Measurements from ENCODE around the gene DHRS4. TPM values are rescaled to one million over a fixed set of nuclear protein-coding genes. Genes with fewer than 3 reads are reported as not detected.
A peak's percentile ranks its signal among the peaks of the same experiment; 100 is the strongest.

Gene DHRS4
- 13.9 and 18.9 TPM in 2 replicates for total RNA-seq (2014; rRNA removed; shearing (Covaris generic))

- Histone ChIP-seq H3K4me3 (ENCODE audit: insufficient read depth, low read depth, low read length) (peak within 1 kb of the TSS; percentile 82), H3K27me3 (ENCODE audit: control insufficient read depth, insufficient read depth, low read length) (no peaks in the 10 kb centered on the region), H3K36me3 (replicated peaks; ENCODE audit: control insufficient read depth, insufficient read depth, low read length) (no peaks in the 10 kb centered on the region)
- DNase-seq: peak; percentile 90
Observed at GRCh38 chr14:23953464-23954278, at the start of gene DHRS4. TSS of gene DHRS4 (plus strand) at chr14:23953770. CDS start at chr14:23953789, 19 bp downstream.

- H3K36me3 ChIP-seq (replicated peaks; ENCODE audit: control insufficient read depth, insufficient read depth, low read length): no peaks in the 10 kb centered on the region
- no peaks in the 10 kb centered on the region for H3K27me3 ChIP-seq (ENCODE audit: control insufficient read depth, insufficient read depth, low read length)
- no peak overlapping the region for H3K4me3 ChIP-seq (ENCODE audit: insufficient read depth, low read depth, low read length)
- DNase-seq: peak; percentile 86
Observed at GRCh38 chr14:23910101-23910875, 43.3 kb upstream of the DHRS4 start.

DNA sequence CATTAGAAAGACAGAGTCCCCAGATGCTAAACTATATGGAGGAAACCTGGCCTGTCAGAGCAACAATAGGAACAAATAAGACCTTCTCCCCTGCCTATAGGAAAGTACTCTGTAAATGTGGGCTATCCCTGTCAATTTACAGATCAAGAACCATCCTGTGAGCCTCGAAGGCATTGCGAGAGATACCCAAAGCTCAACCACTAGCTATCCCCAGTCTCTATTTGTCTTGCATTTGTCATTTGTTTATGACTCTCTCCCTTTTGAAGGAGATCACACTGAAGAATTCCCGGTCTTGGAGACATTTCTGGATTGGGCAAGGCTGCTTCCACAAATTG, 42.7 kb upstream of the DHRS4 start:
- Histone ChIP-seq H3K4me3 (ENCODE audit: insufficient read depth, low read depth, low read length) (no peak overlapping the region), H3K27me3 (ENCODE audit: control insufficient read depth, insufficient read depth, low read length) (no peaks in the 10 kb centered on the region), H3K36me3 (replicated peaks; ENCODE audit: control insufficient read depth, insufficient read depth, low read length) (no peaks in the 10 kb centered on the region)
- DNase-seq: no peak

DNA sequence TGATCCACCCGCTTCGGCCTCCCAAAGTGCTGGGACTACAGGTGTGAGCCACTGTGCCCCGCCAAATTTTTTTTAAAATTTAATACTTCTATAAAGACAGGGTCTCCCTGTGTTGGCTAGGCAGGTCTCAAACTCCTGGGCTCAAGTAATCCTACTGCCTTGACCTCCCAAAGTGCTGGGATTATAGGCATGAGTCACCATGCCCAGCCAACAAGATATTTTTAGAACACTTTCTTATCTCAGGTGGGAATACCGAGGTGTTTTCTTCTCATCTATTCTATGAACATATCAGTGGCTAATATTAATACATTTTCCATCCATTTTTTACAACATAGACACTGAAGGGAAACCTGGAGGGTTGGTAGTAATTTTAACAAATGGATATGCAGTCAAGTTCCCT, 38.0 kb upstream of the DHRS4 start:
- Histone ChIP-seq H3K27me3 (ENCODE audit: control insufficient read depth, insufficient read depth, low read length) (no peaks in the 10 kb centered on the region), H3K4me3 (ENCODE audit: insufficient read depth, low read depth, low read length) (no peak overlapping the region), H3K36me3 (replicated peaks; ENCODE audit: control insufficient read depth, insufficient read depth, low read length) (no peaks in the 10 kb centered on the region)
- DNase-seq: no peak

DNA sequence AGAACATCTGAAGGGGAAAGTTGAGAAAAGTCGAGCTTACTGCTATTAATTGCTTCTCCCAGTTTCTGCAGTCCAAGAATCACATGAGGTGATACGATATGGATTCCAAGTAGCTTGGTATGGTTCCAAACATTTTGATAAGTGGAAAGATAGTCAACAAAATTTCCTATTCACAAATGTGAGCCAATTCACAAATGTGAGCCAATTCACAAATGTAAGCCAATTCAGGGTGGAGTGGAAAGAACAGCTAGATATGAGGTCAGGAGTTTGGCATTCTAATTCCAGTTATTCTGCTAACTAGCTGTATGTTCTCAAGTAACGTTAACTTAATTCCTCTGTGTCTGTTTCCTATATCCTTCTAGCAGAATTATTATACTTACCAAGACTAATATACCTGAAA, 37.6 kb upstream of the DHRS4 start:
- no peak for DNase-seq
- Histone ChIP-seq H3K27me3 (ENCODE audit: control insufficient read depth, insufficient read depth, low read length) (no peaks in the 10 kb centered on the region), H3K36me3 (replicated peaks; ENCODE audit: control insufficient read depth, insufficient read depth, low read length) (no peaks in the 10 kb centered on the region), H3K4me3 (ENCODE audit: insufficient read depth, low read depth, low read length) (no peak overlapping the region)

GRCh38 chr14:23916446-23916845, 37.1 kb upstream of the DHRS4 start:
- no peaks in the 10 kb centered on the region for H3K27me3 ChIP-seq (ENCODE audit: control insufficient read depth, insufficient read depth, low read length)
- no peak for DNase-seq
- H3K36me3 ChIP-seq (replicated peaks; ENCODE audit: control insufficient read depth, insufficient read depth, low read length): no peaks in the 10 kb centered on the region
- H3K4me3 ChIP-seq (ENCODE audit: insufficient read depth, low read depth, low read length): no peak overlapping the region

DNA sequence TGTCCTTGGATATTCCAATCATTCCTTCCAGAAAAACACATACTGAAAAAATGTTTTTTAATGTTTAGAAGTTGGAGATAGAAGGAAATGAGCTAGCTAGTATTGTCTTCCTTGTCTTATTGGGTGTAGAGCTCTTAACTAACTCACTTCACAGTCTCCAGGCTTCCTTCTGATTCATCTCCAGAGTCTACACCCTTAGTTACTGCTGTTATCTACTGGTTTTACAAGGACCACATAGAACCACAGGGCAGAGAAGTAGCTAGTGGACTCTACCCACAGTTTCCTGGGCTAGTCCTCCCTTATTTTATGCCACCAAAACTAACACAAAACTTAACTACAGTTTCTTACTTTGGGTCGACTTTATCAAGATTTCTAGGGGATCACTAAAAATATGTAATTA, 31.0 kb upstream of the DHRS4 start:
- H3K27me3 ChIP-seq (ENCODE audit: control insufficient read depth, insufficient read depth, low read length): no peaks in the 10 kb centered on the region
- no peak overlapping the region for H3K4me3 ChIP-seq (ENCODE audit: insufficient read depth, low read depth, low read length)
- H3K36me3 ChIP-seq (replicated peaks; ENCODE audit: control insufficient read depth, insufficient read depth, low read length): no peaks in the 10 kb centered on the region
- DNase-seq: no peak

- no peak overlapping the region for H3K4me3 ChIP-seq (ENCODE audit: insufficient read depth, low read depth, low read length)
- H3K27me3 ChIP-seq (ENCODE audit: control insufficient read depth, insufficient read depth, low read length): no peaks in the 10 kb centered on the region
- no peak for DNase-seq
- no peaks in the 10 kb centered on the region for H3K36me3 ChIP-seq (replicated peaks; ENCODE audit: control insufficient read depth, insufficient read depth, low read length)
Observed at GRCh38 chr14:23925523-23926075, 28.0 kb upstream of the DHRS4 start.

DNA sequence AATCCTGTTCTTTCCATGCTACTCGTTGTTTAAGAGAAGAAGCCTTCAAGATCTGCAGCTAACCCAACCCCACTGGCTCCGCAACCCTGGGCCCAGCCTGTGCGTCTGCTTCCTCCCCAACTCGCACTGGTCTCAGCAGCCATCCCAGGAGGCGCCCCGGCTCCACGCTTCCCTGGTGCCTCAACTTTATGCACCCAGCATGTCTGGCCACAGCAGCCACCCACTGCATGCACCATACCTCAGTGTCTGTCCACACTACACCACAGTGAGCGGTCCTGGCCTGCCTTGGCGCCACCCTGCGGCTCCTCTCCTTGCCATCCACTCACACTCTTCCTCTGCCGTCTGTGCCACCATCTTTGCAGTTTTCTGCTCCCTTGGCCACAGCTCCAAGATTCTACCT, 27.0 kb upstream of the DHRS4 start:
- H3K36me3 ChIP-seq (replicated peaks; ENCODE audit: control insufficient read depth, insufficient read depth, low read length): no peaks in the 10 kb centered on the region
- no peak for DNase-seq
- H3K27me3 ChIP-seq (ENCODE audit: control insufficient read depth, insufficient read depth, low read length): no peaks in the 10 kb centered on the region
- no peak overlapping the region for H3K4me3 ChIP-seq (ENCODE audit: insufficient read depth, low read depth, low read length)

GRCh38 chr14:23929136-23929535, 24.4 kb upstream of the DHRS4 start:
- no peaks in the 10 kb centered on the region for H3K27me3 ChIP-seq (ENCODE audit: control insufficient read depth, insufficient read depth, low read length)

DNA sequence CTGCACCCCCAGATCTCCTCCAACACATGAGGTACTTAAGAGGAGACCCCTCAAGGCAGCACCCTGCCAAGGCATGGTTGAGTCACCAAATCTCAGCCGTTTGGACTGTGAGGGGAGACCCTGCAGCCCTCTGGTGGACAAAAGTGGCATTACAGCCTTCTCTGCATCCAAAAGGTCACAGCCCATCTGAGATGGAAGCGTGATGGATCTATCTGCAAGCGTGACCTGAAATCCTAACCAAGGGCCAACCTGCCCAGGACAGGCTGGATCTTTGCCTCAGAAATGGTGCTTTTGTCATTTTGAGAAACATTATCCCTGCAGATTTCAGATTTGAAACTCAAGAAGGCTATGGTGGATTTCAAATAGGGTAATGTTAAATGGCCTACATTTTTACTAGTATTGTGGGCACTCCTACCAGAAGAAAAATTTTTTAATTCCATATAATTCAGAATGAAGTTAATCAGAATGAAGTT, 23.7 kb upstream of the DHRS4 start:
- Histone ChIP-seq H3K4me3 (ENCODE audit: insufficient read depth, low read depth, low read length) (no peak overlapping the region), H3K36me3 (replicated peaks; ENCODE audit: control insufficient read depth, insufficient read depth, low read length) (no peaks in the 10 kb centered on the region), H3K27me3 (ENCODE audit: control insufficient read depth, insufficient read depth, low read length) (no peaks in the 10 kb centered on the region)
- DNase-seq: peak; percentile 84

More at GRCh38 chr14:23929136-23929535, 24.4 kb upstream of the DHRS4 start:
- DNase-seq: no peak
- Histone ChIP-seq H3K36me3 (replicated peaks; ENCODE audit: control insufficient read depth, insufficient read depth, low read length) (no peaks in the 10 kb centered on the region), H3K4me3 (ENCODE audit: insufficient read depth, low read depth, low read length) (no peak overlapping the region)

DNA sequence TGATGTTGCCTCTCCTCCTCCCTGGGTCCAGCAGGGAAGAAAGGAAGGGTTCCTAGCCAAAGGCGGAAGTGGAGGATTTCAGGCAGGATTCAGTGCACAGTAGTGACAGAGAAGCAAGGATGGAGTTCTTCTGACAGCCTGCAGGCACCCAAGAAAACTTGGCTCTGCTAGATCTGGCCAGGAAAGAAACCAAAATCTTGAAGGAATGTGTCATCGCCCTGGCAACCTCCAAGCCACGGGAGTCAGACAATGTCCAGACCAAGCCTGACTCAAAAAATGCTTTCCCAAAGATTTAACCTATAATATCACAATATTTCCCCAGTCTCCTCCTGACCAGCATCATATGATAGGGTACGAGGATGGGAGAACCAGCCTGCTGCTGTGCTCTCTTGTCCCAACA, 22.8 kb upstream of the DHRS4 start:
- H3K27me3 ChIP-seq (ENCODE audit: control insufficient read depth, insufficient read depth, low read length): no peaks in the 10 kb centered on the region
- no peaks in the 10 kb centered on the region for H3K36me3 ChIP-seq (replicated peaks; ENCODE audit: control insufficient read depth, insufficient read depth, low read length)
- no peak for DNase-seq
- no peak overlapping the region for H3K4me3 ChIP-seq (ENCODE audit: insufficient read depth, low read depth, low read length)

- no peak for DNase-seq
- Histone ChIP-seq H3K4me3 (ENCODE audit: insufficient read depth, low read depth, low read length) (no peak overlapping the region), H3K36me3 (replicated peaks; ENCODE audit: control insufficient read depth, insufficient read depth, low read length) (no peaks in the 10 kb centered on the region), H3K27me3 (ENCODE audit: control insufficient read depth, insufficient read depth, low read length) (no peaks in the 10 kb centered on the region)
Observed at GRCh38 chr14:23931721-23932289, 21.8 kb upstream of the DHRS4 start.

- Histone ChIP-seq H3K36me3 (replicated peaks; ENCODE audit: control insufficient read depth, insufficient read depth, low read length) (no peaks in the 10 kb centered on the region), H3K27me3 (ENCODE audit: control insufficient read depth, insufficient read depth, low read length) (no peaks in the 10 kb centered on the region), H3K4me3 (ENCODE audit: insufficient read depth, low read depth, low read length) (no peak overlapping the region)
- no peak for DNase-seq
Observed at GRCh38 chr14:23932639-23933038, 20.9 kb upstream of the DHRS4 start.

Data from H7 (cell line).